Testis (tissue), 3 donors: Measurements from ENCODE around the gene APBB1. TPM values are rescaled to one million over a fixed set of nuclear protein-coding genes. Genes with fewer than 3 reads are reported as not detected.

Experiments
- DNase-seq: peaks from one replicate; pipeline ENCODE4 v3.0.0-alpha.2; 2019
- H3K27ac ChIP-seq, 2 donors: fragments of 200-600 bp; sonication (generic); one replicate each; pipeline ENCODE4 v1.5.1; 2019
- H3K27me3 ChIP-seq: fragments of 200-600 bp; sonication (generic); one replicate; pipeline ENCODE4 v1.5.1; 2019
- H3K36me3 ChIP-seq: fragments of 200-600 bp; sonication (generic); one replicate; pipeline ENCODE4 v1.5.1; 2017; ENCODE audit warnings: low read depth; ENCODE audit errors: missing control alignments
- H3K4me1 ChIP-seq: fragments of 200-600 bp; sonication (generic); one replicate; pipeline ENCODE4 v1.5.1; 2019
- H3K4me3 ChIP-seq, 2 donors: fragments of 200-600 bp; sonication (generic); one replicate each; pipeline ENCODE4 v1.5.1; 2017 to 2019
- H3K9me3 ChIP-seq: fragments of 200-600 bp; sonication (generic); one replicate; pipeline ENCODE4 v1.5.1; 2017
- POLR2A ChIP-seq: fragments of 450-650 bp; IDR thresholded peaks from one replicate; pipeline ENCODE4 v1.6.1; 2017; ENCODE audit warnings: antibody characterized with exemption, mild to moderate bottlenecking, moderate library complexity
- WGBS, 2 donors: methylation state at CpG; one replicate each; pipeline ENCODE4 v1.1.5; 2018; 5-methylcytosine and 5-hydroxymethylcytosine counted together
- intact Hi-C: fragments of 100-400 bp; cut with DNase I; formaldehyde crosslinking; loops from one replicate; pipeline ENCODE4 v1.15.1; 2023; ENCODE audit warnings: low total_unique reads
- polyA plus RNA-seq: library from polyadenylated mRNA; stranded (reverse); fragments of 350-450 nt; fragmentation: Illumina TruSeq; extraction: RNeasy Lipid Tissue Mini Kit (QIAGEN cat#74804); gene quantifications from one replicate; pipeline ENCODE4 v1.2.3, GENCODE V29; 2014; ENCODE audit warnings: low read depth, low replicate concordance; ENCODE audit not compliant: insufficient read depth
- total RNA-seq, 2 donors: library from RNA; depleted of rRNA; stranded (reverse); fragments of >200 nt; gene quantifications; one replicate each; pipeline ENCODE4 v1.2.3, GENCODE V29; 2016
- TF ChIP-seq, protein P1 (sequence below), 3 experiments: fragments of 450-650 bp in 2 of 3; fragments of 200-600 bp in 1 of 3; sonication (generic) in 1 of 3; IDR thresholded peaks; one replicate each; pipeline ENCODE4 v1.5.1; 2016 to 2019; ENCODE audit warnings: antibody characterized with exemption in 3 of 3, mild to moderate bottlenecking in 2 of 3, moderate library complexity in 1 of 3

Gene APBB1
- total and polyA plus RNA-seq, 3 donors from 2014 or later: 42.6 to 57.3 (median 43.7) TPM

DNA sequence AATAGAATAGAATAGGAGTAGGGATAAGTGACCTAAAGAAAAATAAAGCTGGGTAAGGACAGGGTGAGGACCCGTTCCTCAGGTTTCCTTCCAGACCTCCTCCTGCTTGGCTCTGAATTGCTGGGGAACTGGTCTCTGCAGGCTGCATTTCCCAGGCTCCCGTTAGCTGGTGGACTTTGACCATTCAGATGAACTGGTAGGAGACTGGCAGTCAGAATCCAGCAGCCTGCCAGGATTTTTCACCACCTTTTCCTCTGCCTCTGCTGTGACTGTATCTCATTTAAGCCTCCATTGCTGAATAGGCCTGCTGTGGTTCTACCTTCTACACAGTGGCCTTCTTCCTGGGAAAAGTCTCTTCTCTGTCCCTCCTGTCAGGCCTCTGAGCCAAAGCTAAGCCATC lies 53.2 kb downstream of the APBB1 start:
- Histone ChIP-seq H3K4me3 (no peak overlapping the region), H3K27ac (no peak overlapping the region), H3K36me3 (no peaks in the 10 kb centered on the region), H3K27me3 (no peaks in the 10 kb centered on the region), H3K9me3 (no peaks in the 10 kb centered on the region), H3K4me1 (no peaks in the 10 kb centered on the region)
- WGBS, 2 donors: 77 to 84% methylated on average over 2 of the region's 2 CpGs
- no peak for TF ChIP-seq POLR2A
- TF ChIP-seq, protein P1, sequence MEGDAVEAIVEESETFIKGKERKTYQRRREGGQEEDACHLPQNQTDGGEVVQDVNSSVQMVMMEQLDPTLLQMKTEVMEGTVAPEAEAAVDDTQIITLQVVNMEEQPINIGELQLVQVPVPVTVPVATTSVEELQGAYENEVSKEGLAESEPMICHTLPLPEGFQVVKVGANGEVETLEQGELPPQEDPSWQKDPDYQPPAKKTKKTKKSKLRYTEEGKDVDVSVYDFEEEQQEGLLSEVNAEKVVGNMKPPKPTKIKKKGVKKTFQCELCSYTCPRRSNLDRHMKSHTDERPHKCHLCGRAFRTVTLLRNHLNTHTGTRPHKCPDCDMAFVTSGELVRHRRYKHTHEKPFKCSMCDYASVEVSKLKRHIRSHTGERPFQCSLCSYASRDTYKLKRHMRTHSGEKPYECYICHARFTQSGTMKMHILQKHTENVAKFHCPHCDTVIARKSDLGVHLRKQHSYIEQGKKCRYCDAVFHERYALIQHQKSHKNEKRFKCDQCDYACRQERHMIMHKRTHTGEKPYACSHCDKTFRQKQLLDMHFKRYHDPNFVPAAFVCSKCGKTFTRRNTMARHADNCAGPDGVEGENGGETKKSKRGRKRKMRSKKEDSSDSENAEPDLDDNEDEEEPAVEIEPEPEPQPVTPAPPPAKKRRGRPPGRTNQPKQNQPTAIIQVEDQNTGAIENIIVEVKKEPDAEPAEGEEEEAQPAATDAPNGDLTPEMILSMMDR (IDR thresholded peaks at IDR 0.05): no peak
- no peak for DNase-seq
- intact Hi-C loops: no loop called here

DNA sequence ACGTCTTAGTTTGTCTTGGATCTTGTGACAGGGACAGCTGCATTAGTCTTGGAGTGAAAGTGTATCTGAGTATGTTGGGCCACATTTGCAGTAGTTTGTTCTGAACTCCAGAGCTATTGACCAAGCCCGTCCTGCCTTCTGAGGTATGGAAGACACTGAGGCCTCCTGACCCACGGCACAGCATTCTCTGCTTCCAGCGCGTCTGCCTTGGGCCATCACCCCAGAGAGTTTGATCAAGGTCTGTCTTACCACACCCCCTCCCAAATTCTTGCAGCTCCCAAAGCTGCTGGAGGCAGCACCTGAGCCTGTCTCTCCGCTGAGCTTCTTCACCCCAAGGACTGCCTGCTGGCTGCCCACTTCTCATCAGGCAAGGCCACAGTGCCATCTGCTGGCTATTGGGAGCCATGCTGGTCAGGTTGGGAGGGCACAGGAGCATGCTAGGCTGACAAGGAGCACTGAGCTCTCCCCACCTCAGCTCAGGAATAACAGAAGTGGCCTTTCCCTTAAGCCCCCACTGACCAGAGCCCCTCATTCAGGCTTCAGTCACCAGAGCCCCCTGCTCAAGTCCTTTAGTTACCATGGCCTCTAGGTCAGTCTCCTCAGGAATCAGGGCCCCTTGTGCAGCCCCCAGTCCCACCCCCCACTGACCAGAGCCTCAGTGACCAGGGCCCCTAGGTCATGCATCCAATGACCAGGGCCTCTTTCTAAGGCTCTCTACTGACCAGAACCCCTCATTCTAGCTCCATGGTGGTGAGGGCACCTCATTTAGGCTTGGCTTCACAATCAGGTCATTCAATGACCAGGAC lies 55.8 kb downstream of the APBB1 start:
- Histone ChIP-seq H3K4me1 (no peaks in the 10 kb centered on the region), H3K36me3 (no peaks in the 10 kb centered on the region), H3K27ac (no peak overlapping the region), H3K9me3 (no peaks in the 10 kb centered on the region), H3K27me3 (no peaks in the 10 kb centered on the region), H3K4me3 (no peak overlapping the region)
- TF ChIP-seq POLR2A: no peak
- TF ChIP-seq, protein P1 (IDR thresholded peaks at IDR 0.05): peak; percentile 39 to 78 (median 68)
- intact Hi-C loops: no loop called here
- WGBS, 2 donors: 70 to 75% methylated on average over 4 to 6 of the region's 6 CpGs
- DNase-seq: peak; percentile 86

DNA sequence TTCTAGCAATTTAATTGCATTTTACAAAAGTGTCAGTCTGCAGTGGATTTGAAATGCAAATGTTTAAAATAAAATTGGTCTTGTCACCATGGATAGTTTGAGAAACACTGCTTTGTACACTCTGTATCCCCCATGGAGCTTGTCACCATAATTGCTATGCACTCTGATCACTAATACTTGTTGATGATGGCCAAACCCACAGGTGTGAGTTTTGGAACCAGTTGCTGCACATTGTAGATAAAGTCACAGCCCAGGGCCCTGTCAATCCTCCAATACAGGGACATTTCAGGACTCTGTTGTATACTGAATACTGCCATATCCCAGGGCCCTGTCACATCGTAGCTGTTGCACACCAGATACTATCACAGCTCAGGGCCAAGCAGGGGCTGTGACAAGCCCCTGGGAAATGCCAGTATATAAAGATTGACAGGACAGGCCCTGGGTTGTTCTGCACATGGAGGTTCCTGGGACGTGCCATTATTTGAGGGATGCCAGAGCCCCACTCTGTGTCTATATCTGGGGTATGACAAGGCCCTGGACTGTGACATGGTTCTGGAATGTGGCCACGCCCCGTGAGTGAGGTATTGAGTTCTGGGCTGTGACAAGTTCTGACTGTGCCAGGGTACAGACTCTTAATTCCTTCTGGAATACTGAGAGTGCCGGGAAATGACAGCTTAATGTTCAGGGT lies 56.6 kb downstream of the APBB1 start:
- H3K4me3 ChIP-seq: no peak overlapping the region
- TF ChIP-seq POLR2A: no peak
- TF ChIP-seq, protein P1 (IDR thresholded peaks at IDR 0.05): no peak
- H3K27me3 ChIP-seq: no peaks in the 10 kb centered on the region
- intact Hi-C loops: no loop called here
- H3K4me1 ChIP-seq: no peaks in the 10 kb centered on the region
- H3K36me3 ChIP-seq: no peaks in the 10 kb centered on the region
- no peaks in the 10 kb centered on the region for H3K9me3 ChIP-seq
- no peak for DNase-seq
- no peak overlapping the region for H3K27ac ChIP-seq
- WGBS, 2 donors: 70 to 85% methylated on average over 4 to 5 of the region's 5 CpGs

DNA sequence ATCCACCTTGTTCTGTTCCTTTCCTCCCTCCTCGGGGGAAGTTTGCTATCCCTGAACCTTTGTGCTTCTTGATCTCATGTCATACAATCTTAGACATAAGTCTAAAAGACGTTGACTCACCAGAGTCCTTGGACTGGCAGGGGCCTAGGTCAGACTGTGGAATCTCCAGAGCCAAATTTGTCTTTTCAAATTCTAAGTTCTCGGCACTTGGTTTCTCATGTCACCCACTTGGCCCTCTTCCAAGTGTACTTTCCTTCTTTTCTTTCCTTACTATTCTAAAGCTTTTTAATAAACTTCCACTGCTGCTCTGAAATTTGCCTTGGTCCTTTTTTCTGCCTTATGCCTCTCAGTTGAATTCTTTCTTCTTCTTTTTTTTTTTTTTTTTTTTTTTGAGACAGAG lies 58.7 kb downstream of the APBB1 start:
- no peak overlapping the region for H3K27ac ChIP-seq
- H3K36me3 ChIP-seq: no peaks in the 10 kb centered on the region
- H3K27me3 ChIP-seq: no peaks in the 10 kb centered on the region
- no peak for TF ChIP-seq POLR2A
- TF ChIP-seq, protein P1 (IDR thresholded peaks at IDR 0.05): no peak
- no peak for DNase-seq
- intact Hi-C loops: no loop called here
- WGBS, 2 donors: 63 to 70% methylated on average over 3 of the region's 3 CpGs
- no peaks in the 10 kb centered on the region for H3K9me3 ChIP-seq
- H3K4me1 ChIP-seq: no peaks in the 10 kb centered on the region
- H3K4me3 ChIP-seq: no peak overlapping the region
